Neural cell (in vitro differentiated cells): Measurements from ENCODE around the gene PALB2. TPM values are rescaled to one million over a fixed set of nuclear protein-coding genes. Genes with fewer than 3 reads are reported as not detected.

Source experiments
- H2AFZ ChIP-seq: fragments of 200-600, 300-800 bp; sonication (generic), shearing (Covaris generic); 2 replicates; pipeline ENCODE4 v1.6.0; 2014; ENCODE audit warnings: low read depth, mild to moderate bottlenecking, antibody characterized with exemption, low read length, moderate library complexity
- H3F3A ChIP-seq: fragments of 200-600 bp; shearing (Covaris generic); 2 replicates; pipeline ENCODE4 v1.6.1; 2016; ENCODE audit warnings: mild to moderate bottlenecking, moderate library complexity, mixed read lengths, antibody characterized with exemption, low read length; ENCODE audit not compliant: insufficient read depth, poor library complexity, severe bottlenecking
- H3K27ac ChIP-seq: fragments of 200-600, 300-800 bp; sonication (generic), shearing (Covaris generic); 2 replicates; pipeline ENCODE4 v1.5.1; 2014; ENCODE audit warnings: mild to moderate bottlenecking, low read length, moderate library complexity
- H3K27me3 ChIP-seq: fragments of 300-800, 200-600 bp; sonication (generic), shearing (Covaris generic); 2 replicates; pipeline ENCODE4 v1.6.0; 2014; ENCODE audit warnings: mild to moderate bottlenecking, low read depth, low read length, moderate library complexity; ENCODE audit not compliant: insufficient read depth
- H3K36me3 ChIP-seq: fragments of 300-800, 200-600 bp; sonication (generic), shearing (Covaris generic); 2 replicates; pipeline ENCODE4 v1.5.1; 2014; ENCODE audit warnings: mild to moderate bottlenecking, antibody characterized with exemption, low read length, moderate library complexity; ENCODE audit not compliant: insufficient read depth
- H3K4me2 ChIP-seq: fragments of 300-800, 200-600 bp; sonication (generic), shearing (Covaris generic); 2 replicates; pipeline ENCODE4 v1.6.0; 2014; ENCODE audit warnings: mild to moderate bottlenecking, low read length
- H3K4me3 ChIP-seq: fragments of 300-800, 200-600 bp; sonication (generic), shearing (Covaris generic); 2 replicates; pipeline ENCODE4 v1.5.1; 2014; ENCODE audit warnings: mild to moderate bottlenecking, low read length, moderate library complexity
- H3K79me2 ChIP-seq: fragments of 200-600 bp; shearing (Covaris generic); replicated peaks from 2 replicates; pipeline ENCODE4 v1.6.0; 2014; ENCODE audit warnings: mild to moderate bottlenecking, low read length, moderate library complexity; ENCODE audit not compliant: insufficient read depth
- H3K9ac ChIP-seq: fragments of 300-800, 200-600 bp; sonication (generic), shearing (Covaris generic); 2 replicates; pipeline ENCODE4 v1.6.1; 2016; ENCODE audit warnings: mild to moderate bottlenecking, low read length, mixed read lengths
- H3K9me2 ChIP-seq: fragments of 200-600 bp; shearing (Covaris generic); 2 replicates; pipeline ENCODE4 v1.6.1; 2016; ENCODE audit warnings: mild to moderate bottlenecking, low read length, mixed read lengths; ENCODE audit not compliant: insufficient read depth
- H3K9me3 ChIP-seq: fragments of 200-600, 300-800 bp; sonication (generic), shearing (Covaris generic); 2 replicates; pipeline ENCODE4 v1.6.1; 2016; ENCODE audit warnings: mild to moderate bottlenecking, mixed run types, low read length, moderate library complexity, mixed read lengths
- H4K20me1 ChIP-seq: fragments of 200-600 bp; shearing (Covaris generic); 2 replicates; pipeline ENCODE4 v1.6.1; 2016; ENCODE audit warnings: mild to moderate bottlenecking, mixed run types; ENCODE audit not compliant: insufficient read depth
- CTCF ChIP-seq: fragments of 450-650 bp; IDR thresholded peaks from 2 replicates; pipeline ENCODE4 v1.5.1; 2014; ENCODE audit warnings: antibody characterized with exemption, mild to moderate bottlenecking, moderate library complexity; ENCODE audit not compliant: poor library complexity, severe bottlenecking
- EP300 ChIP-seq: fragments of 450-650 bp; conservative IDR thresholded peaks from 2 replicates; pipeline ENCODE4 v1.6.1; 2014; ENCODE audit warnings: antibody characterized with exemption, mild to moderate bottlenecking, moderate library complexity; ENCODE audit not compliant: poor library complexity, severe bottlenecking
- EZH2 ChIP-seq: fragments of 200-600, 300-800 bp; shearing (Covaris generic), sonication (generic); IDR thresholded peaks from 2 replicates; pipeline ENCODE4 v1.6.1; 2014; ENCODE audit warnings: antibody characterized with exemption, low read length, borderline replicate concordance, mild to moderate bottlenecking; ENCODE audit not compliant: insufficient read depth, poor library complexity, severe bottlenecking
- MXI1 ChIP-seq: fragments of 450-650 bp; conservative IDR thresholded peaks from 2 replicates; pipeline ENCODE4 v1.6.1; 2014; ENCODE audit warnings: antibody characterized with exemption, mild to moderate bottlenecking; ENCODE audit not compliant: poor library complexity, severe bottlenecking
- POLR2AphosphoS5 ChIP-seq: IDR thresholded peaks from 2 replicates; pipeline ENCODE4 v1.6.1; 2012
- REST ChIP-seq: IDR thresholded peaks from 2 replicates; pipeline ENCODE4 v1.6.1; 2012; ENCODE audit warnings: borderline replicate concordance
- SMC3 ChIP-seq: fragments of 450-650 bp; conservative IDR thresholded peaks from 2 replicates; pipeline ENCODE4 v1.6.1; 2014; ENCODE audit warnings: antibody characterized with exemption, mild to moderate bottlenecking, moderate library complexity; ENCODE audit not compliant: poor library complexity
- TAF1 ChIP-seq: IDR thresholded peaks from 2 replicates; pipeline ENCODE4 v1.6.1; 2012; ENCODE audit warnings: low read depth
- polyA plus RNA-seq: library from polyadenylated mRNA; depleted of rRNA; stranded (reverse); fragments of >200 nt; gene quantifications from 2 replicates; pipeline ENCODE4 v1.2.3, GENCODE V29; 2014

Gene PALB2
- polyA plus RNA-seq, 1 donor from 2014 or later = 6.5 TPM

GRCh38 chr16:23682181-23682580, 41.1 kb upstream of the PALB2 start:
- Histone ChIP-seq H3K79me2 (peaks cover 24% of the 10 kb centered on the region), H3F3A (no peaks in the 10 kb centered on the region), H3K9me3 (no peaks in the 10 kb centered on the region), H3K36me3 (peaks cover 5% of the 10 kb centered on the region), H3K9ac (no peak overlapping the region), H3K27ac (no peak overlapping the region), H2AFZ (no peak overlapping the region), H3K9me2 (no peaks in the 10 kb centered on the region), H3K4me2 (no peak overlapping the region), H3K27me3 (no peaks in the 10 kb centered on the region), H3K4me3 (no peak overlapping the region), H4K20me1 (peaks cover 8% of the 10 kb centered on the region)
- TF ChIP-seq REST (no peak), POLR2AphosphoS5 (no peak)

GRCh38 chr16:23679986-23680336, 38.9 kb upstream of the PALB2 start:
- Histone ChIP-seq H3K79me2 (peaks cover 24% of the 10 kb centered on the region), H3K4me2 (no peak overlapping the region), H3F3A (no peaks in the 10 kb centered on the region), H4K20me1 (peaks cover 8% of the 10 kb centered on the region), H3K9me2 (no peaks in the 10 kb centered on the region), H3K9ac (no peak overlapping the region), H3K27ac (no peak overlapping the region), H3K27me3 (no peaks in the 10 kb centered on the region), H2AFZ (no peak overlapping the region), H3K9me3 (no peaks in the 10 kb centered on the region), H3K36me3 (peaks cover 5% of the 10 kb centered on the region), H3K4me3 (no peak overlapping the region)
- no peak for TF ChIP-seq MXI1
- TF ChIP-seq REST = no peak
- TF ChIP-seq SMC3 = no peak
- no peak for TF ChIP-seq EZH2
- no peak for TF ChIP-seq POLR2AphosphoS5
- no peak for TF ChIP-seq EP300
- TF ChIP-seq TAF1 = no peak
- TF ChIP-seq CTCF = no peak
